Vein endothelial cell (primary cell): Measurements from ENCODE around the gene APC2. TPM values are rescaled to one million over a fixed set of nuclear protein-coding genes. Genes with fewer than 3 reads are reported as not detected.

ENCODE experiments used
- total RNA-seq: library from RNA; depleted of rRNA; stranded (reverse); fragments of >200 nt; gene quantifications from 2 replicates; pipeline ENCODE4 v1.2.3, GENCODE V29; 2012

Gene APC2
- total RNA-seq = under 0.01 and 0.10 TPM in 2 replicates

GRCh38 chr19:1449467-1450442 is at the start of gene APC2:
Gene APC2, plus strand, starts transcription at chr19:1450121. Its CDS starts 2,881 bp downstream, at chr19:1453002.

GRCh38 chr19:1401138-1401888 is 48.6 kb upstream of the APC2 start, which contains the start of gene GAMT:
Gene GAMT, minus strand, starts transcription at chr19:1401542. Its CDS starts 66 bp downstream, at chr19:1401476.

GRCh38 chr19:1407528-1408299 is 42.2 kb upstream of the APC2 start, which contains the start of gene DAZAP1:
Gene DAZAP1, plus strand, starts transcription at chr19:1407586. Its CDS starts 188 bp downstream, at chr19:1407774.

GRCh38 chr19:1438035-1438932 is 11.6 kb upstream of the APC2 start, which contains the start of gene RPS15:
Gene RPS15, plus strand, starts transcription at chr19:1438396. Its CDS starts 30 bp downstream, at chr19:1438426.

GRCh38 chr19:1478934-1479707 is 29.2 kb downstream of the APC2 start, which contains the start of gene C19orf25:
Gene C19orf25, minus strand, starts transcription at chr19:1479215. Its CDS starts 312 bp downstream, at chr19:1478903.

GRCh38 chr19:1490311-1491113 is 40.6 kb downstream of the APC2 start, which contains the start of gene PCSK4:
Gene PCSK4, minus strand, starts transcription at chr19:1490350. Its CDS starts 4 bp downstream, at chr19:1490346.

GRCh38 chr19:1491114-1491848 is 41.4 kb downstream of the APC2 start, which contains the start of gene REEP6:
Gene REEP6, plus strand, starts transcription at chr19:1491181. Its CDS starts 89 bp downstream, at chr19:1491270.

GRCh38 chr19:1512671-1513498 is 63.0 kb downstream of the APC2 start, which contains the start of gene ADAMTSL5:
Gene ADAMTSL5, minus strand, starts transcription at chr19:1513019. Its CDS starts 2,076 bp downstream, at chr19:1510943.

Other genes with a start within 250 kb of the APC2 start
- gene STK11, start 244.3 kb upstream of the APC2 start, total RNA-seq = 71.0 and 85.6 TPM in 2 replicates
- gene CBARP, start 212.1 kb upstream of the APC2 start, total RNA-seq = 6.4 and 7.2 TPM in 2 replicates
- 18.0 and 24.8 TPM in 2 replicates for gene ATP5F1D, start 208.4 kb upstream of the APC2 start, total RNA-seq
- 23.3 and 24.8 TPM in 2 replicates for gene MIDN, start 201.5 kb upstream of the APC2 start, total RNA-seq
- 308 and 317 TPM in 2 replicates for gene CIRBP, start 180.8 kb upstream of the APC2 start, total RNA-seq
- 24.7 and 32.7 TPM in 2 replicates for gene FAM174C, start 174.6 kb upstream of the APC2 start, total RNA-seq
- 0.57 and 1.3 TPM in 2 replicates for gene EFNA2, start 164.2 kb upstream of the APC2 start, total RNA-seq
- 54.9 and 59.0 TPM in 2 replicates for gene NDUFS7, start 66.2 kb upstream of the APC2 start, total RNA-seq
- 20.1 and 31.0 TPM in 2 replicates for gene GAMT, start 48.6 kb upstream of the APC2 start, total RNA-seq
- gene DAZAP1, start 42.5 kb upstream of the APC2 start, total RNA-seq = 63.0 and 78.0 TPM in 2 replicates
- 657 and 725 TPM in 2 replicates for gene RPS15, start 11.7 kb upstream of the APC2 start, total RNA-seq
- gene C19orf25, start 29.1 kb downstream of the APC2 start, total RNA-seq = 26.4 and 31.4 TPM in 2 replicates
- 1.5 and 1.6 TPM in 2 replicates for gene PCSK4, start 40.2 kb downstream of the APC2 start, total RNA-seq
- 0.86 and 0.98 TPM in 2 replicates for gene REEP6, start 41.1 kb downstream of the APC2 start, total RNA-seq
- gene ADAMTSL5, start 62.9 kb downstream of the APC2 start, total RNA-seq = 0.65 TPM in 1 of 2 replicates, not detected in the other
- gene PLK5, start 74.0 kb downstream of the APC2 start, total RNA-seq = not detected in 2 replicates
- gene MEX3D, start 118.2 kb downstream of the APC2 start, total RNA-seq = 103 and 152 TPM in 2 replicates
- 101 and 111 TPM in 2 replicates for gene MBD3, start 142.7 kb downstream of the APC2 start, total RNA-seq
- 41.7 and 59.1 TPM in 2 replicates for gene UQCR11, start 155.3 kb downstream of the APC2 start, total RNA-seq
- 161 and 194 TPM in 2 replicates for gene TCF3, start 202.5 kb downstream of the APC2 start, total RNA-seq